Activated CD4-positive, alpha-beta T cell treated with anti-CD3 and anti-CD28 coated beads for 36 hours (primary cell): Measurements from ENCODE around the gene OSBPL7. TPM values are rescaled to one million over a fixed set of nuclear protein-coding genes. Genes with fewer than 3 reads are reported as not detected.
A peak's percentile ranks its signal among the peaks of the same experiment; 100 is the strongest.

ENCODE experiments used
- ATAC-seq: fragments of 200-7000 bp; cut with Tn5 transposase; one replicate; pipeline ENCODE4 v1.10.0; 2021; ENCODE audit warnings: mild to moderate bottlenecking, moderate library complexity
- CTCF ChIA-PET: fragments of 350-600 bp; sonication (Branson Sonifier 250); formaldehyde crosslinking; loops from one replicate; lab custom pipeline; 2021; ENCODE audit warnings: antibody characterized with exemption; lab: Charles Lee
- POLR2A ChIA-PET: fragments of 350-600 bp; sonication (Branson Sonifier 250); formaldehyde crosslinking; loops from one replicate; lab custom pipeline; 2021; ENCODE audit warnings: antibody characterized with exemption, inconsistent platforms; lab: Charles Lee
- DNase-seq: peaks from one replicate; pipeline ENCODE4 v3.0.0-alpha.2; 2020
- H3K27ac Mint-ChIP-seq: one replicate; pipeline ENCODE4 v1.8.0; 2021; ENCODE audit warnings: mixed read lengths
- H3K27me3 Mint-ChIP-seq: one replicate; pipeline ENCODE4 v1.8.0; 2021; ENCODE audit warnings: mixed read lengths
- H3K36me3 Mint-ChIP-seq: one replicate; pipeline ENCODE4 v1.8.0; 2021; ENCODE audit warnings: low read depth, mixed read lengths
- H3K4me1 Mint-ChIP-seq: one replicate; pipeline ENCODE4 v1.8.0; 2021; ENCODE audit warnings: mixed read lengths
- H3K4me3 Mint-ChIP-seq: one replicate; pipeline ENCODE4 v1.8.0; 2021; ENCODE audit warnings: mild to moderate bottlenecking, moderate library complexity, mixed read lengths
- H3K9me3 Mint-ChIP-seq: one replicate; pipeline ENCODE4 v1.8.0; 2021; ENCODE audit warnings: low read depth, mixed read lengths
- intact Hi-C, 2 experiments: fragments of 100-400 bp; cut with DNase I in 1 of 2; cut with micrococcal nuclease in 1 of 2; formaldehyde crosslinking; loops; one replicate each; pipeline versions ENCODE4 v1.14.2 to v1.15.1; 2022 to 2024; cut with DNase I, micrococcal nuclease
- total RNA-seq, 2 experiments: library from RNA; stranded (reverse); gene quantifications; one replicate each; pipeline ENCODE4 v1.2.3, GENCODE V29; 2021

The OSBPL7 gene
- total RNA-seq, 2 experiments from 2014 or later, result 12.8 to 12.9 TPM

DNA sequence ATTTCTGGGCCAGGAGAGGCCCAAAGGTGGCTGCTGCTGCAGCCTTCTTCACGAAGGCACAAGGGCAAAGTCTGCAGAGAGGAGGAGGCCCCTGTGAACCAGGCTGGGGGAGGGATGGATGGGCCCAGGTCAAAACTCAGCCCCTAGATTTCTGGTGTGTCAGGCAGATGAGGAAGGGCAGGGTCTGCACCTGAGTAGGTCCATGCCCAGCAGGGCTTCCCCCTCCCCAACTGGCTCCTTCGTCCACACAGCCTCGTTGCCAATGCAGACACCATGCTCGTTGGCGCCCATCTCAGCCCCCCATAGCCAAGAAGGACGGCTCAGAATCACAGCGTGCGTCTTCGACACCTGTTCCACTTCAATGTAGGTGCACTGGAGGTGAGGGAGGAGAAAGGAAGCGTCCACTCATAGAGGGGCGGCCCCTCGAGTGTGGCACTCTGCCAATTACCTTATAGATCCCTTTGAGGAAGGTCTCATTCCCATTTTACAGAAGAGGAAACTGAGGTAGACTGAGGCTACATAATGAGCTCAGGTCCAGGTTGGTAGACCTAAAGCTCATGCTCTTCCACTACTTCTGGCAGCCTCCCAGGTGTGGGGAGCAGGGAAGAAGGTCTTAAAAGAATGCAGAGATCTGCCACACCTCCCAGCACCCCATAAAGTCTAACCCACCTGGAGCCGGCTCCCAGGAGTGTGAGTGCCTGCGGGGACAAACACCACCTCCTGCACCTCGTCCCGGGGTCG is 18.6 kb upstream of the OSBPL7 start:
- no peak for ATAC-seq
- peak overlapping the region; percentile 99 for H3K4me3 Mint-ChIP-seq
- no peak for DNase-seq
- CTCF ChIA-PET, result interaction anchor here (0.5 to 19.9 kb wide), 20 partner anchors 9 to 283 kb away, joined by 3 to 414 read pairs (median 5); partner anchors contain the start of genes CDK5RAP3 and SP2
- intact Hi-C loops, result loop anchor here (2.0 to 10.0 kb wide), 5 partner anchors 107 to 267 kb away; partner anchors contain the start of genes CDK5RAP3 (in 1 of the 2) and SNX11 (in 1 of the 2)
- H3K9me3 Mint-ChIP-seq, result no peaks in the 10 kb centered on the region
- H3K27ac Mint-ChIP-seq, result peak overlapping the region; percentile 25
- POLR2A ChIA-PET, result interaction anchor here (0.6 kb wide), 1 partner anchor 50 kb away, joined by 3 read pairs; no protein-coding TSS in a partner anchor
- H3K4me1 Mint-ChIP-seq, result peaks cover 30% of the 10 kb centered on the region
- H3K27me3 Mint-ChIP-seq, result peaks cover 9% of the 10 kb centered on the region
- peaks cover 1% of the 10 kb centered on the region for H3K36me3 Mint-ChIP-seq

- Mint-ChIP-seq H3K27ac (no peak overlapping the region), H3K36me3 (peaks cover 1% of the 10 kb centered on the region), H3K27me3 (peaks cover under 1% of the 10 kb centered on the region), H3K9me3 (no peaks in the 10 kb centered on the region), H3K4me3 (no peak overlapping the region), H3K4me1 (peaks cover 40% of the 10 kb centered on the region)
- ChIA-PET CTCF (interaction anchor here (0.7 to 19.9 kb wide), 3 partner anchors 47 to 140 kb away, joined by 3 to 414 read pairs (median 3); partner anchors contain the start of gene CDK5RAP3), POLR2A (no interaction called here)
- ATAC-seq, result no peak
- no peak for DNase-seq
- intact Hi-C loops, result no loop called here
Measured at GRCh38 chr17:47839071-47839470, 17.5 kb upstream of the OSBPL7 start.

- Mint-ChIP-seq H3K9me3 (no peaks in the 10 kb centered on the region), H3K36me3 (peaks cover 1% of the 10 kb centered on the region), H3K27ac (no peak overlapping the region), H3K4me3 (no peak overlapping the region), H3K27me3 (no peaks in the 10 kb centered on the region), H3K4me1 (peaks cover 44% of the 10 kb centered on the region)
- DNase-seq, result no peak
- ChIA-PET POLR2A (no interaction called here), CTCF (interaction anchor here (19.9 kb wide), 1 partner anchor 47 kb away, joined by 414 read pairs; no protein-coding TSS in a partner anchor)
- intact Hi-C loops, result no loop called here
- no peak for ATAC-seq
Measured at GRCh38 chr17:47838636-47839035, 17.0 kb upstream of the OSBPL7 start.

DNA sequence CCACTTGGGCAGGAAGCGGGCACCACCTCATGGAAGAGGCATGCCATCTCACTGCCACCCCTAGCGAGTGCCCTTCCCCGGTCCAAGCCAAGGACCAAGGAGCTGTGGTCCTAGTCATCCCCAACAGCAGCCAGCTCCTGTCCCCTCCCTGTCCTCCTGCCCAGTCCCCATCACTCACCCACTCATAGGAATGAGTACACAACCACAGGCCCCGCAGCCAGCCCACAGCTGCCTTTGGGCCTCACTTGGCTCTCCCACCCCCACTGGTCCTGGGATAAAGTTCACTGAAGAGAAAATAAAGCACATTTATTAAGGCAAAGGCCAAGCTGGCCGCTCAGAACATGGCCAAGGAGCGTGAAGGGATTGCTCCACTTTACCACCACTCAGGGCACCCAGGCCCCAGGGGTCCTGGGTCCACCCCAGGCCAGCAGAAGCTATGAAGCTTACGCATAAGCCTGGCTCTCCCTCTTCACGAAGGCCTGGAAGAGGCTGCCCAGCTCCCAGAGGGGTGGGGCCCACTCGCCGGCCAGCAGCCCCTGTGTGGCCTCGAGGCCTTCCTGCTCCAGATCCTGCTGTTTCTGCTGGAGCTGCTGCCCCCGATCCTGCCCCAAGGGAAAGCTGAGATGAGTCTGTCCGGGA is 15.9 kb upstream of the OSBPL7 start:
- CTCF ChIA-PET, result interaction anchor here (0.8 to 1.2 kb wide), 4 partner anchors 49 to 134 kb away, joined by 3 to 5 read pairs (median 4); partner anchors contain the start of gene CDK5RAP3
- no peaks in the 10 kb centered on the region for H3K27me3 Mint-ChIP-seq
- intact Hi-C loops, result no loop called here
- no peak overlapping the region for H3K4me3 Mint-ChIP-seq
- H3K36me3 Mint-ChIP-seq, result peaks cover 1% of the 10 kb centered on the region
- no peak for ATAC-seq
- H3K27ac Mint-ChIP-seq, result no peak overlapping the region
- no peaks in the 10 kb centered on the region for H3K9me3 Mint-ChIP-seq
- POLR2A ChIA-PET, result interaction anchor here (0.8 kb wide), 1 partner anchor 104 kb away, joined by 3 read pairs; the partner anchor contains the start of gene PNPO
- no peak for DNase-seq
- peaks cover 44% of the 10 kb centered on the region for H3K4me1 Mint-ChIP-seq

GRCh38 chr17:47836601-47837000 is 15.0 kb upstream of the OSBPL7 start:
- H3K27me3 Mint-ChIP-seq, result no peaks in the 10 kb centered on the region
- H3K9me3 Mint-ChIP-seq, result no peaks in the 10 kb centered on the region
- H3K4me3 Mint-ChIP-seq, result no peak overlapping the region
- intact Hi-C loops, result no loop called here
- ChIA-PET CTCF (interaction anchor here (0.7 to 1.0 kb wide), 2 partner anchors 38 to 135 kb away, joined by 3 to 5 read pairs; partner anchors contain the start of gene CDK5RAP3), POLR2A (interaction anchor here (0.8 kb wide), 1 partner anchor 105 kb away, joined by 3 read pairs; the partner anchor contains the start of gene PNPO)
- DNase-seq, result no peak
- H3K36me3 Mint-ChIP-seq, result peaks cover 1% of the 10 kb centered on the region
- no peak overlapping the region for H3K27ac Mint-ChIP-seq
- ATAC-seq, result no peak
- H3K4me1 Mint-ChIP-seq, result peaks cover 43% of the 10 kb centered on the region

GRCh38 chr17:47834756-47835155 is 13.2 kb upstream of the OSBPL7 start:
- ChIA-PET POLR2A (no interaction called here), CTCF (interaction anchor here (1.5 kb wide), 1 partner anchor 10 kb away, joined by 3 read pairs; no protein-coding TSS in a partner anchor)
- Mint-ChIP-seq H3K27ac (peak overlapping the region; percentile 49), H3K36me3 (peaks cover 1% of the 10 kb centered on the region), H3K27me3 (no peaks in the 10 kb centered on the region), H3K4me1 (peaks cover 46% of the 10 kb centered on the region), H3K4me3 (no peak overlapping the region), H3K9me3 (no peaks in the 10 kb centered on the region)
- DNase-seq, result no peak
- intact Hi-C loops, result no loop called here
- ATAC-seq, result no peak

- Mint-ChIP-seq H3K27me3 (no peaks in the 10 kb centered on the region), H3K36me3 (peaks cover 13% of the 10 kb centered on the region), H3K27ac (peak overlapping the region; percentile 88), H3K4me3 (peak overlapping the region; percentile 88), H3K4me1 (peaks cover 57% of the 10 kb centered on the region), H3K9me3 (no peaks in the 10 kb centered on the region)
- intact Hi-C loops, result loop anchor here (1.0 to 2.0 kb wide), 6 partner anchors 9 to 183 kb away; partner anchors contain the start of genes SCRN2 (in 2 of the 2), CDK5RAP3 (in 1 of the 2), KPNB1 (in 1 of the 2) and PNPO (in 1 of the 2)
- ATAC-seq (peak; percentile 4), DNase-seq (no peak)
- CTCF ChIA-PET, result interaction anchor here (0.6 to 2.0 kb wide), 11 partner anchors 9 to 891 kb away, joined by 3 to 8 read pairs (median 4); partner anchors contain the start of genes SCRN2 and SP2
- POLR2A ChIA-PET, result interaction anchor here (0.5 to 0.7 kb wide), 3 partner anchors 10 to 729 kb away, joined by 3 to 7 read pairs (median 3); partner anchors contain the start of gene OSBPL7
Measured at GRCh38 chr17:47831934-47832327, 10.3 kb upstream of the OSBPL7 start.

- Mint-ChIP-seq H3K9me3 (no peaks in the 10 kb centered on the region), H3K4me3 (peak within 1 kb of the TSS; percentile 88), H3K36me3 (peaks cover 19% of the 10 kb centered on the region), H3K27ac (peak within 1 kb of the TSS; percentile 88), H3K4me1 (peaks cover 57% of the 10 kb centered on the region), H3K27me3 (no peaks in the 10 kb centered on the region)
- ChIA-PET CTCF (interaction anchor here (0.6 to 2.0 kb wide), 14 partner anchors 10 to 890 kb away, joined by 3 to 8 read pairs (median 4); partner anchors contain the start of genes SCRN2, SP2 and SP6), POLR2A (interaction anchor here (0.5 to 1.1 kb wide), 5 partner anchors 9 to 729 kb away, joined by 3 to 7 read pairs (median 3); partner anchors contain the start of gene OSBPL7)
- peak; percentile 94 for ATAC-seq
- peak; percentile 96 for DNase-seq
- intact Hi-C loops, result loop anchor here (1.0 to 2.0 kb wide), 6 partner anchors 10 to 182 kb away; partner anchors contain the start of genes SCRN2 (in 2 of the 2), CDK5RAP3 (in 1 of the 2), KPNB1 (in 1 of the 2) and PNPO (in 1 of the 2)
Measured at GRCh38 chr17:47831003-47831933, 9.7 kb upstream of the OSBPL7 start, which contains the start of the genes LRRC46 and MRPL10. Gene LRRC46, plus strand, starts transcription at chr17:47831670. Its CDS starts 320 bp downstream, at chr17:47831990. Gene MRPL10, minus strand, starts transcription at chr17:47831541. Its CDS starts 30 bp downstream, at chr17:47831511.

DNA sequence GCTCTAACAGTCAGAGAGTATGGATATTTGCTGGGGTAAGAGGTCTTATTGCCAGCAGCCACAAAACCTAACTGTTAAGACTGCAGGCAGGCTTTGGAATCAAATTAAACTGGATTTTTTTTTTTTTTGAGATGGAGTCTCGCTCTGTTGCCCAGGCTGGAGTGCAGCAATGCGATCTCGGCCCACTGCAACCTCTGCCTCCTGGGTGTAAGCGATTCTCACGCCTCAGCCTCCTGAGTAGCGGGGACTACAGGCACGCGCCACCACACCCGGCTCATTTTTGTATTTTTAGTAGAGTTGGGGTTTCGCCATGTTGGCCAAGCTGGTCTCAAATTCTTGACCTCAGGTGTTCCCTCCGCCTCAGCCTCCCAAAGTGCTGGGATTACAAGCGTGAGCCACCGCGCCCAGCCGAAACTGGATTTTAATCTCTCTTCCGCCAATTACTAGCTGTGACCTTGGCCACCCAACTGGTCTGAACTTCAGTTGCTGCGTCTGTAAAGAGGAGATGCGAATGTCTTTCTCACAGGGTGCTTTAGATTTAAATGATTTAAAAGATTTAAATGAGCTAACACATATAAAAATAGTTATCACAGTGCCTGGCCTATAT is 8.9 kb upstream of the OSBPL7 start:
- DNase-seq (no peak), ATAC-seq (no peak)
- CTCF ChIA-PET, result interaction anchor here (0.8 to 2.0 kb wide), 7 partner anchors 11 to 138 kb away, joined by 3 to 8 read pairs (median 3); partner anchors contain the start of gene SCRN2
- intact Hi-C loops, result loop anchor here (1.0 to 2.0 kb wide), 6 partner anchors 11 to 181 kb away; partner anchors contain the start of genes SCRN2 (in 2 of the 2), CDK5RAP3 (in 1 of the 2), KPNB1 (in 1 of the 2) and PNPO (in 1 of the 2)
- peak overlapping the region; percentile 88 for H3K4me3 Mint-ChIP-seq
- H3K27me3 Mint-ChIP-seq, result no peaks in the 10 kb centered on the region
- H3K27ac Mint-ChIP-seq, result peak overlapping the region; percentile 88
- H3K9me3 Mint-ChIP-seq, result no peaks in the 10 kb centered on the region
- H3K4me1 Mint-ChIP-seq, result peaks cover 52% of the 10 kb centered on the region
- peaks cover 22% of the 10 kb centered on the region for H3K36me3 Mint-ChIP-seq
- POLR2A ChIA-PET, result interaction anchor here (1.1 kb wide), 1 partner anchor 65 kb away, joined by 5 read pairs; no protein-coding TSS in a partner anchor
